Effector memory CD8-positive, alpha-beta T cell (primary cell): ENCODE measurements around the gene SLC9A7.
A peak's percentile ranks its signal among the peaks of the same experiment; 100 is the strongest.

Experiments
- ATAC-seq: fragments of 150-1000 bp; cut with Tn5 transposase; replicated peaks from 2 replicates; pipeline ENCODE4 v1.10.0; 2021; ENCODE audit warnings: mild to moderate bottlenecking, moderate library complexity
- DNase-seq, 3 experiments: peaks; one replicate each; pipeline ENCODE4 v3.0.0; 2021
- H3K27ac Mint-ChIP-seq, 2 donors: one replicate each; pipeline ENCODE4 v1.8.0; 2022; ENCODE audit warnings: mild to moderate bottlenecking in 2 of 2, mixed read lengths in 2 of 2, moderate library complexity in 2 of 2
- H3K27me3 Mint-ChIP-seq, 2 donors: one replicate each; pipeline ENCODE4 v1.8.0; 2022; ENCODE audit warnings: mixed read lengths in 2 of 2
- H3K36me3 Mint-ChIP-seq: one replicate; pipeline ENCODE4 v1.8.0; 2022; ENCODE audit warnings: mild to moderate bottlenecking, moderate library complexity, mixed read lengths; ENCODE audit not compliant: insufficient read depth
- H3K4me1 Mint-ChIP-seq, 2 donors: one replicate each; pipeline ENCODE4 v1.8.0; 2022; ENCODE audit warnings: low read depth in 2 of 2, mixed read lengths in 2 of 2
- H3K4me3 Mint-ChIP-seq, 2 donors: one replicate each; pipeline ENCODE4 v1.8.0; 2022; ENCODE audit warnings: mild to moderate bottlenecking in 2 of 2, mixed read lengths in 2 of 2, moderate library complexity in 2 of 2
- H3K9me3 Mint-ChIP-seq, 2 donors: one replicate each; pipeline ENCODE4 v1.8.0; 2022; ENCODE audit warnings: mixed read lengths in 2 of 2

Gene SLC9A7

DNA sequence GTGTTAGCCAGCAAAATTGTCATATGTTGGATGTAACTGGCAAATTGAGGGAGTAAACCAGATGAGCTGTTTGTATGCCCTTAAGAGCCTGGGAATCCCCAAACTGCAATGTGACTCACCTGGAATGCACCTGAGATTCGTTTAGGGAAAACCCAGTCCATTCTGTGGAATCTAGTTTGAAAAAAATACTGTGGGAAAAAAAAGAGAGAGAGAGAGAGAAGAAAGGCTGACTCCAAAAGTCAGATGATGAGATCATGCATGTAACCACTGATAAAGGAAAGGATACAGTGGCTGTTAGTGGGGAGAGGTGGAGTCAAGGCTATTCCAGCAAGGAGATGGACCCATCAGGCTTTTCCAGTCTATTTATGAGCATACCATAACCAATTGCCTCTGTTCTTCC, 48.5 kb downstream of the SLC9A7 start:
- Mint-ChIP-seq H3K27ac (no peak overlapping the region), H3K4me3 (no peak overlapping the region), H3K9me3 (no peaks in the 10 kb centered on the region), H3K4me1 (peaks cover 0 to 7% of the 10 kb centered on the region in 2 donors), H3K27me3 (peaks cover 0 to 15% of the 10 kb centered on the region in 2 donors), H3K36me3 (no peaks in the 10 kb centered on the region)
- ATAC-seq (no peak), DNase-seq (no peak)

DNA sequence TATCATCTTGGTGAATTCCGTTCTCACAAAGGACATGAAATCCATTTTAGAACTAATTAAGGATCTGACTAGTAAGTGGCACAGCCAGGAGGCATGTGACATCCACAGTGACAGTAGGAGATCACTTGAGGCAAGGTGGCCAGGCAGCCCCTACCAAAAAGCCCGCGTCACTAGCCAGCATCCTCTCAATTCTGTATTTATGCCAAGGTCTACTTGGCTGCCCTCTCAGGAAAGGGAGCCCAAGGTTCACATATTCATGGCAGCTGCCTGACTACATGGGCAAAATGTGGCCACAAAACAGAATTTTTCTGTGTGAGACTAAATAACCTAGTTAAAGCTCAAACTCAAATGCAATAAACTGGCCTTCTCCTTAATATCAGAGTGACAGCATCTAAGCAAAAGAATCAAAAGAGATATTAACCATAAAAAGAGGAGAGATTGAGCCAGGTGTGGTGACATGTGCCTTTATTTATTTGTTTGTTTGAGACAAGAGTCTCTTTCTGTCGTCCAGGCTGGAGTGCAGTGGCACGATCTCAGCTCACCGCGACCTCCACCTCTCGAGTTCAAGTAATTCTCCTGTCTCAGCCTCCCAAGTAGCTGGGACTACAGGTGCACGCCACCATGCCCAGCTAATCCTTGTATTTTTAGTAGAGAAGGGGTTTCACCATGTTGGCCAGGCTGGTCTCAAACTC, 51.5 kb downstream of the SLC9A7 start:
- H3K4me3 Mint-ChIP-seq = no peak overlapping the region
- no peaks in the 10 kb centered on the region for H3K36me3 Mint-ChIP-seq
- H3K27me3 Mint-ChIP-seq = peaks cover 0 to 9% of the 10 kb centered on the region in 2 donors
- ATAC-seq (no peak), DNase-seq (no peak)
- H3K4me1 Mint-ChIP-seq = peaks cover 6 to 14% of the 10 kb centered on the region in 2 donors
- H3K9me3 Mint-ChIP-seq = peaks cover 0 to 1% of the 10 kb centered on the region in 2 donors
- H3K27ac Mint-ChIP-seq = no peak overlapping the region

DNA sequence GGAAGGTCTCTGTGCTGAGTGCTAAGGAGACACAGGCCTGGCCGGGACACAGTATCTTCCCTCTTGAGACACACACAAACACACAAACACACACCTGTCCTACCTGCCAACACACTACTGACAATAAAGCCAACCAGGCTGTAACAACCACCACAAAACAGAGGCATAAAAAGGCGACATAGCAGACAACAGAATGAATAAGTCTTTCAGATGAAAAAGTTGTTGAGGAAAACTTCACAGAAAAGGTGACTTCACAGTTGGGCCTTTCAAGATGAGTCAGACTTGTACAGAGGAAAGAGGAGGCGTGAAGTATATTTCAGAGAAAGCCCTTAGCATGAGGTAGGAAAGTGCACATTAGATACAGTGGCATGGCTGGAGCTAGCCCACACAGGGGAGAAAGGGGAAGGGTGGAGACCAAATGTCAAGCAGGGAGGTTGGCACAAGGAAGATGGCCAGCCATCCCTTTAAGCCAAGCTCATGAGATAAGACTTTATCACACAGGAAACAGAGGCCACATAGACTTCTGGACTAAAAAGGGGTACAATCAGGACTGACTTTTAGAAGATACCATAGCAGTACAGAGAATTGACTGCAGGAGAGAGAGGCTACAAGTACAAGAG, 54.0 kb downstream of the SLC9A7 start:
- Mint-ChIP-seq H3K27me3 (no peaks in the 10 kb centered on the region), H3K36me3 (no peaks in the 10 kb centered on the region), H3K27ac (no peak overlapping the region), H3K4me1 (peaks cover 6 to 7% of the 10 kb centered on the region in 2 donors), H3K9me3 (peaks cover 0 to 1% of the 10 kb centered on the region in 2 donors), H3K4me3 (no peak overlapping the region)
- no peak for DNase-seq
- ATAC-seq = peak; percentile 37

DNA sequence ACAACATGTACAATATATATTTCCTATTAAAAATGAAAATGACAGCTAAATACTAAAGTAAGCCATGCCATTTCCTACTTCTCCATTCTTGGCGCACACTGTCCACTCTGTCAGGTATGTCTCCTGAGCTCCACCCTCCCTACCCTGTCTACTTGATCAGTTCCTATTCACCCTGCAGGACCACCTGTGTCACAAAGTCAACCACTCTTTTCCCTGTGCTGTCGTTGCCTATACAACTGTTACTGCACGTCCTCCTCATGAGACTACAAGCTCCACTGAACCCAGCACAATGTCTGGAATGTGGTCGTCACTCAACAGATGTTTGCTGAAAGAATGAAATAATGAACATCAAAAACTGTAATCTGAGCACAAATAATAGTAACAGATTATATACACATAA, 54.9 kb downstream of the SLC9A7 start:
- Mint-ChIP-seq H3K4me1 (peaks cover 6 to 7% of the 10 kb centered on the region in 2 donors), H3K9me3 (peaks cover 0 to 1% of the 10 kb centered on the region in 2 donors), H3K27ac (no peak overlapping the region), H3K4me3 (no peak overlapping the region), H3K27me3 (no peaks in the 10 kb centered on the region), H3K36me3 (no peaks in the 10 kb centered on the region)
- ATAC-seq (no peak), DNase-seq (no peak)

DNA sequence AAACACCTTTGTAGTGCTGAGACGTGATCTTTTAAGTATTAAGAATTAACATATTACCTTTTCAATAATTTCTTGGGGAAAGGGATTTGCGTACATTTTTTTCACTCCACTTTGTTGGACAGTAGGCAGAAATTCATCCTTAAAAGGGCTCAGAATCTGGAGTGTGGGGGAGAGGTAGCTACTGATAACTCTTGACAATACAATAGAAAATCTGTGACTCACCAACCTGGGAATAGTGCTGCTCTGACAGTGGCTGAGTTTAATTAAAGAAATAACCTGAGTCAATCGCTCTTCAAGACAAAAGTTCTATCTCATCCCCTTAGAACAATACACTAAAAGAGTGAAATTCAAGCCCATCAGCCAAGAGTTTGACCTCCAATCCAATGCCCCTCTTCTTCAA, 60.2 kb downstream of the SLC9A7 start:
- Mint-ChIP-seq H3K9me3 (no peaks in the 10 kb centered on the region), H3K4me3 (no peak overlapping the region), H3K36me3 (no peaks in the 10 kb centered on the region), H3K27ac (no peak overlapping the region), H3K27me3 (no peaks in the 10 kb centered on the region), H3K4me1 (no peaks in the 10 kb centered on the region)
- no peak for DNase-seq
- no peak for ATAC-seq

DNA sequence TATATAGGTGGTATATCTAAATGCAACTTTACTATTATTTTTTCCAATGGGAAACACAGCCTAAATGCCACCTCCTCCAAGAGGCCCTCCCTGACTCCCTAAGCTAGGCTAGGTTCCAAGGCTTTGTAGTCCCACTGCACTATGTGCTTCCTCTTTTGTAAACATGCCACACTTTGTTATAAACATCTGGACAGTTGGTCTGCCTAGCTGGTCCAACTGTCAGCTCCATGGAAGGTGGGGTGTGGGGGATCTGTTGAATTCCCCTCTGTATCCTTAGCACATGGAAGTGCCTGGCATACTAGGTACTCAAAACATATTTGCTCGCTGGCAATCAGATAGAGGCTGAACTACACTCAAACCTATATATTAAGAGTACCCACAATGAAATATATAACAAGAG, 63.4 kb downstream of the SLC9A7 start:
- Mint-ChIP-seq H3K4me3 (no peak overlapping the region), H3K27me3 (no peaks in the 10 kb centered on the region), H3K27ac (no peak overlapping the region), H3K4me1 (no peaks in the 10 kb centered on the region), H3K9me3 (no peaks in the 10 kb centered on the region), H3K36me3 (no peaks in the 10 kb centered on the region)
- ATAC-seq (no peak), DNase-seq (no peak)

DNA sequence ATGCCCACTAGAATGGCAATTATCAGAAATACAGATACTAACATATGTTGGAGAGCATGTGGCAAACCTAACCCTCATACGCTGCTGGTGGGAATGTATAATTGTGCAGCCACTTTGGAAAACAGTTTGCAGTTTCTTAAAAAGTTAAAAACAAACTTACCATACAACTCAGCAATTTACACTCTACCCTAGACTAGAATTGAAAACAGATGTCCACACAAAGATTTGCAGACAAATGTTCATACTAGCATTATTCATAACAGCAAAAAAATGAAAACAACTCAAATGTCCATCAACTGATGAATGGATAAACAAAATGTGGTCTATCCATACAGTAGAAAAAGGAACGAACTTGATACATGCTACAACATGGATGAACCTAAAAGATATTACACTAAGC, 64.4 kb downstream of the SLC9A7 start:
- Mint-ChIP-seq H3K27me3 (no peaks in the 10 kb centered on the region), H3K36me3 (no peaks in the 10 kb centered on the region), H3K27ac (no peak overlapping the region), H3K4me1 (no peaks in the 10 kb centered on the region), H3K4me3 (no peak overlapping the region), H3K9me3 (no peaks in the 10 kb centered on the region)
- no peak for ATAC-seq
- no peak for DNase-seq

DNA sequence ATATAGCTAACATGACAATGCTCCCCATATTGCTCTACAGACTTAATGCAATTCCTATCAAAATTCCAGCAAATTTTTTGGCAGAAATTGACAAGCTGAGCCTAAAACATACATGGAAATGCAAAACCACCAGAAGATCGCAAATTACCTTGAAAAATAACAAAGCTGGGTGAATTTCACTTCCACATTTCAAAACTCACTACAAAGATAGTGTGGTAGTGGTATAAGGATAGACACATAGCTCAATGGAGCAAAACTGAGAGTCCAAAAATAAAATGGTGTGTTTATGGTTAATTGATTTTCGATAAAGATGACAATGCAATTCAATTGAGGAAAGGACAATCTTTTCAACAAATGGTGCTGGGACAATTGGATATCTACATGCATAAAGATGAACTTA, 65.8 kb downstream of the SLC9A7 start:
- Mint-ChIP-seq H3K27ac (no peak overlapping the region), H3K27me3 (no peaks in the 10 kb centered on the region), H3K36me3 (no peaks in the 10 kb centered on the region), H3K9me3 (no peaks in the 10 kb centered on the region), H3K4me1 (no peaks in the 10 kb centered on the region), H3K4me3 (no peak overlapping the region)
- DNase-seq (no peak), ATAC-seq (no peak)

DNA sequence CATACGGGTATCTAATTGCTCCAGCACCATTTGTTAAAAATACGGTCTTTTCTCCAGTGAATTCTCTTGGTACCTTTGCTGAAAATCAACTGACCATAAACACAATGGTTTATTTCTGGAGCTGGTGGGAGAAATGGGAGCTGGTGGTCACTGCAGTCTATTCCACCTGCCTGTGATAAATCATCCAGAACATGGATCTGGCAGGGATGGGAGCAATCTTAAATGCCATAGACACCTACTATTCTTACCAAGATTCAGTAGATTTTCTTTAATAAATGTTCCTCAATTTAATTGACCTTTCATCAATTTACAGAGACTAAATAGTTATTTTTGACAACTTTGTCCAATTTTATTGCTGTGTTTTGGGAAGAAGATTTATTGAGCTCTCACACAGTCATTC, 68.1 kb downstream of the SLC9A7 start:
- H3K4me3 Mint-ChIP-seq = no peak overlapping the region
- no peaks in the 10 kb centered on the region for H3K36me3 Mint-ChIP-seq
- no peak overlapping the region for H3K27ac Mint-ChIP-seq
- no peaks in the 10 kb centered on the region for H3K4me1 Mint-ChIP-seq
- DNase-seq (no peak), ATAC-seq (no peak)
- no peaks in the 10 kb centered on the region for H3K27me3 Mint-ChIP-seq
- H3K9me3 Mint-ChIP-seq = no peaks in the 10 kb centered on the region

DNA sequence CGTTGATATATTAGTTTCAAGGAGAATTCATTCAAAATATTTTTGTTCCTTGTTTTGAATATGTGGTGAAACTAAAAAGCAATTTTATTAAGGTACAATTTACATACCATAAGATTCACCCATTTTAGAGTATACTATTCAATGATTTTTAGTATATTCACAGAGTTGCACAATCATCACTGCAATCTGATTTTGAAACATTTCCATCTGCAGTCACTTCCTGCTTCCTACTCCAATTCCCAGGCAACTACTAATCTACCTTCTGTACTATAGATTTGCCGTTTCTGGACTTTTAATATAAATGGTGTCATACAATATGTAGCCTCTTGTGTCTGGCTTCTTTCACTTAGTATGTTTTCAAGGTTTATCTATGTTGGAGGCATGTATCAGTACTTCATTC, 71.3 kb downstream of the SLC9A7 start:
- H3K9me3 Mint-ChIP-seq = no peaks in the 10 kb centered on the region
- ATAC-seq (no peak), DNase-seq (no peak)
- H3K4me3 Mint-ChIP-seq = no peak overlapping the region
- no peak overlapping the region for H3K27ac Mint-ChIP-seq
- H3K36me3 Mint-ChIP-seq = no peaks in the 10 kb centered on the region
- no peaks in the 10 kb centered on the region for H3K4me1 Mint-ChIP-seq
- H3K27me3 Mint-ChIP-seq = no peaks in the 10 kb centered on the region

DNA sequence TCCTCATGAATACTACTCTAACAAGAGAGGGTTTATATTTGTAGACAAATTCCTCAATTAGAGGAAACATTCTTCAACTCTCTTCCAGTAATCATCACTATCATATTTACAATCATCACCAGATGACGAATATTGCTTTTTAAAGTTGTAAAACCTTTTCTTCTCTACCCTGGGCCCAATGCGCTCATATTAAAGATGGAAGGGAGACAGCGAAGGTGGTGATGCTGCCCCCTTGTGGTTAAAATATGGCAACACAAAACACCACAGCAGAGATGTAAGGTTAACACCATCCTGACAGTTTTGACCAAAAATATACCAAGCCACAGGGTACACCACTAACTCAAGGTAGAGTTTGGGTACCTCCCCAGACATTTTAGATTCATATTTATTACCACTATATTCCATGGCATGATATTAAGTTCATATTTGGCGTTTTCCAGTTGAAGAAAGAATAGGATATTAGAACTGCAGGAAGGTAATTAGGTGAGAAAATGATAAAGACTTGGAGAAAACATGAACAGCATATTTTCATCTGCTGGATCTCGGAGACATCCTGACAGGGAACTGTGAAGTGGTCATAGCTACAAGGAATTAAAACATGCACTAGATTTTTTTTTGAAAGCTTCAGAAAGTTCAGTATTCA, 72.8 kb downstream of the SLC9A7 start:
- no peak overlapping the region for H3K27ac Mint-ChIP-seq
- no peaks in the 10 kb centered on the region for H3K9me3 Mint-ChIP-seq
- no peaks in the 10 kb centered on the region for H3K27me3 Mint-ChIP-seq
- DNase-seq = peak; percentile 10 to 27 (median 13)
- no peak overlapping the region for H3K4me3 Mint-ChIP-seq
- ATAC-seq = peak; percentile 70
- no peaks in the 10 kb centered on the region for H3K36me3 Mint-ChIP-seq
- H3K4me1 Mint-ChIP-seq = no peaks in the 10 kb centered on the region

DNA sequence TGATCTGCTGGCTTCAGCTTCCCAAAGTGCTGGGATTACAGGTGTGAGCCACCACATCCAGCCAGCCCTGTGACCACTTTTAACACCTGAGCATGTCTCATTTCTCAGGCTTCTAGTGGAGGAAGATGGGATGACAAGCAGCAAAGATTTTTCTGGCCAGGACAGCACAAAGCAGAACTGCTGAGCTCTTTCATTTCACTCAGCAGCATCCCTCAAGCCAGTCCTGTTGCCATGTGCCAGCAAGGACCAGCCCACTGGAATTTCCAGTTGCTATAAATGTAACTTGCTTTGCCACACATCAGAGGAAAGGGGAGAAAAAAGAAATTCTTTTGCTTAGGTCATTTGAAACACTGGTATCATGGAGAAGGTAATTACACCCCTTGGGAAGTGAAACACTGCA, 75.9 kb downstream of the SLC9A7 start:
- Mint-ChIP-seq H3K4me1 (no peaks in the 10 kb centered on the region), H3K36me3 (no peaks in the 10 kb centered on the region), H3K27me3 (no peaks in the 10 kb centered on the region), H3K9me3 (no peaks in the 10 kb centered on the region), H3K27ac (no peak overlapping the region), H3K4me3 (no peak overlapping the region)
- ATAC-seq = no peak
- no peak for DNase-seq

DNA sequence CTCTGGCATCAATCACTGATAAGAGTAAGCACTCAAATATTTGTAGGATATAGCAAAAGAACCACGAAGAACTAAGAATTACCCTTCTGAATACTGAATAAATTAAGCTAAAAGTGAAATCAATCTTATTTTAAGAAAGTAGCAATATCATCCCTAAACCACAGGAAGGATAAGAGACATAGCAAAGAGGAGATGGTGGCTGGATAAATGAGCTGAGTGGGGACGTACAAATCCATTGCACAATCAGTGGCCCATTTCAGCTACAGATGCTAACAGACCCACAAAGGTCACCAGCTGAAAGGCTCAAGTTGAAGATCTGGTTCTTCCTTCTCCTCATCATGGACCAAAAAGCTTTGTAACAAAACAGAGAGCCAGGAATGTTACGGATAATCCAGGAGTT, 77.1 kb downstream of the SLC9A7 start:
- Mint-ChIP-seq H3K4me3 (no peak overlapping the region), H3K27ac (no peak overlapping the region), H3K4me1 (no peaks in the 10 kb centered on the region), H3K27me3 (no peaks in the 10 kb centered on the region), H3K9me3 (no peaks in the 10 kb centered on the region), H3K36me3 (no peaks in the 10 kb centered on the region)
- ATAC-seq (no peak), DNase-seq (no peak)

DNA sequence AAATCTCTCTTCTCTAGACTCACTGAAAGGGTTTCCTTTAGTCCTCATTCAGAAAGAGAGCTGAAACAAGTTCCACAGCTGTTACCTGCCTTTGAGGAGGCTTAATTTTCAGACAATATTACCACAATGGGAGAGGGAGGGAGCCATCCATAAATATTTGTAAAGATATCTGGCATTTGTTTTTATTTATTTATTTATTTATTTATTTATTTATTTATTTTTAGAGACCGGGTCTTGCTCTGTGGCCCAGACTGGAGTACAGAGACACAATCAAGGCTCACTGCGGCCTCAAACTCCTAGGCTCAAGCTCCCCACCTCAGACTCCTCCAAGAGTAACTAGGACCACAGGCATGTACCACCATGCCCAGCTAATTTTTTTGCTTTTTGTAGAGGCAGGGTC, 80.7 kb downstream of the SLC9A7 start:
- Mint-ChIP-seq H3K27ac (no peak overlapping the region), H3K36me3 (no peaks in the 10 kb centered on the region), H3K4me3 (no peak overlapping the region), H3K9me3 (no peaks in the 10 kb centered on the region), H3K4me1 (no peaks in the 10 kb centered on the region), H3K27me3 (no peaks in the 10 kb centered on the region)
- DNase-seq = no peak
- ATAC-seq = no peak
